Measurements from ENCODE around the gene NEDD8. TPM values are rescaled to one million over a fixed set of nuclear protein-coding genes. Genes with fewer than 3 reads are reported as not detected.

The NEDD8 gene
- total RNA-seq, 1 donor from 2014 or later, result 154 TPM

GRCh38 chr14:24254630-24255392 is 22.6 kb upstream of the NEDD8 start:
- no peak for DNase-seq (ENCODE audit: low spot score)
- no peaks in the 10 kb centered on the region for H3K36me3 Mint-ChIP-seq (ENCODE audit: low read depth, unreplicated experiment)
- H3K9me3 Mint-ChIP-seq (ENCODE audit: unreplicated experiment), result no peaks in the 10 kb centered on the region
- no peak overlapping the region for H3K27ac Mint-ChIP-seq (ENCODE audit: unreplicated experiment)
- TF ChIP-seq, protein P1, sequence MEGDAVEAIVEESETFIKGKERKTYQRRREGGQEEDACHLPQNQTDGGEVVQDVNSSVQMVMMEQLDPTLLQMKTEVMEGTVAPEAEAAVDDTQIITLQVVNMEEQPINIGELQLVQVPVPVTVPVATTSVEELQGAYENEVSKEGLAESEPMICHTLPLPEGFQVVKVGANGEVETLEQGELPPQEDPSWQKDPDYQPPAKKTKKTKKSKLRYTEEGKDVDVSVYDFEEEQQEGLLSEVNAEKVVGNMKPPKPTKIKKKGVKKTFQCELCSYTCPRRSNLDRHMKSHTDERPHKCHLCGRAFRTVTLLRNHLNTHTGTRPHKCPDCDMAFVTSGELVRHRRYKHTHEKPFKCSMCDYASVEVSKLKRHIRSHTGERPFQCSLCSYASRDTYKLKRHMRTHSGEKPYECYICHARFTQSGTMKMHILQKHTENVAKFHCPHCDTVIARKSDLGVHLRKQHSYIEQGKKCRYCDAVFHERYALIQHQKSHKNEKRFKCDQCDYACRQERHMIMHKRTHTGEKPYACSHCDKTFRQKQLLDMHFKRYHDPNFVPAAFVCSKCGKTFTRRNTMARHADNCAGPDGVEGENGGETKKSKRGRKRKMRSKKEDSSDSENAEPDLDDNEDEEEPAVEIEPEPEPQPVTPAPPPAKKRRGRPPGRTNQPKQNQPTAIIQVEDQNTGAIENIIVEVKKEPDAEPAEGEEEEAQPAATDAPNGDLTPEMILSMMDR (IDR thresholded peaks at IDR 0.05; ENCODE audit: unreplicated experiment), result no peak
- peaks cover 13% of the 10 kb centered on the region for H3K27me3 Mint-ChIP-seq (ENCODE audit: unreplicated experiment)
- peaks cover 9% of the 10 kb centered on the region for H3K4me1 Mint-ChIP-seq (ENCODE audit: unreplicated experiment)
- H3K4me3 Mint-ChIP-seq (ENCODE audit: unreplicated experiment), result no peak overlapping the region

- no peaks in the 10 kb centered on the region for H3K36me3 Mint-ChIP-seq (ENCODE audit: low read depth, unreplicated experiment)
- H3K27me3 Mint-ChIP-seq (ENCODE audit: unreplicated experiment), result peaks cover 12% of the 10 kb centered on the region
- peaks cover 9% of the 10 kb centered on the region for H3K4me1 Mint-ChIP-seq (ENCODE audit: unreplicated experiment)
- no peak overlapping the region for H3K4me3 Mint-ChIP-seq (ENCODE audit: unreplicated experiment)
- no peak for DNase-seq (ENCODE audit: low spot score)
- H3K9me3 Mint-ChIP-seq (ENCODE audit: unreplicated experiment), result no peaks in the 10 kb centered on the region
- no peak overlapping the region for H3K27ac Mint-ChIP-seq (ENCODE audit: unreplicated experiment)
- TF ChIP-seq, protein P1 (IDR thresholded peaks at IDR 0.05; ENCODE audit: unreplicated experiment), result no peak
These were observed 21.8 kb upstream of the NEDD8 start for GRCh38 chr14:24253936-24254335.

- no peak overlapping the region for H3K27ac Mint-ChIP-seq (ENCODE audit: unreplicated experiment)
- no peaks in the 10 kb centered on the region for H3K36me3 Mint-ChIP-seq (ENCODE audit: low read depth, unreplicated experiment)
- H3K27me3 Mint-ChIP-seq (ENCODE audit: unreplicated experiment), result peaks cover 12% of the 10 kb centered on the region
- DNase-seq (ENCODE audit: low spot score), result no peak
- TF ChIP-seq, protein P1 (IDR thresholded peaks at IDR 0.05; ENCODE audit: unreplicated experiment), result no peak
- H3K4me1 Mint-ChIP-seq (ENCODE audit: unreplicated experiment), result peaks cover 9% of the 10 kb centered on the region
- H3K4me3 Mint-ChIP-seq (ENCODE audit: unreplicated experiment), result no peak overlapping the region
- no peaks in the 10 kb centered on the region for H3K9me3 Mint-ChIP-seq (ENCODE audit: unreplicated experiment)
These were observed 20.3 kb upstream of the NEDD8 start for GRCh38 chr14:24252289-24253124.

DNA sequence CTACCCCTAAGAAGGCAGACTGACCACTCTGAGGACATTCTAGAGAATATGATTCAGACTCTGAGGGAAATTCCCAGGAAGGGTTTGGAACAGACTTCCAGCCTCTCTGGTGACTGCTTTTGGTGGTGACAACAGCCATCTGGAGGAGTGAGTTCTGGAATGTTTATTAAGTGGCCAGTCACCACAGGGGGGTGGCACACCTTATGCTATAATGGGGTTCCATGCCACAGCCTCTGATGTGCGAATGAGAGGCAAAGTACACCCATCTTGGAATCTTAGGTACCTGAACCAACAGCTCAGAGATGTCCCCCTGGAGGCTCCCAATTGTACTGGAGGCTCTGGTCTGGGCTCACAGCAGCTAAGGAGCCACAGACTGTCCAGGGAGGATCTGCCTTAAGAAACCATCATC is 19.7 kb upstream of the NEDD8 start:
- Mint-ChIP-seq H3K4me1 (ENCODE audit: unreplicated experiment) (peaks cover 7% of the 10 kb centered on the region), H3K9me3 (ENCODE audit: unreplicated experiment) (no peaks in the 10 kb centered on the region), H3K27me3 (ENCODE audit: unreplicated experiment) (peaks cover 12% of the 10 kb centered on the region), H3K27ac (ENCODE audit: unreplicated experiment) (no peak overlapping the region), H3K36me3 (ENCODE audit: low read depth, unreplicated experiment) (no peaks in the 10 kb centered on the region), H3K4me3 (ENCODE audit: unreplicated experiment) (no peak overlapping the region)
- TF ChIP-seq, protein P1 (IDR thresholded peaks at IDR 0.05; ENCODE audit: unreplicated experiment), result no peak
- DNase-seq (ENCODE audit: low spot score), result no peak

DNA sequence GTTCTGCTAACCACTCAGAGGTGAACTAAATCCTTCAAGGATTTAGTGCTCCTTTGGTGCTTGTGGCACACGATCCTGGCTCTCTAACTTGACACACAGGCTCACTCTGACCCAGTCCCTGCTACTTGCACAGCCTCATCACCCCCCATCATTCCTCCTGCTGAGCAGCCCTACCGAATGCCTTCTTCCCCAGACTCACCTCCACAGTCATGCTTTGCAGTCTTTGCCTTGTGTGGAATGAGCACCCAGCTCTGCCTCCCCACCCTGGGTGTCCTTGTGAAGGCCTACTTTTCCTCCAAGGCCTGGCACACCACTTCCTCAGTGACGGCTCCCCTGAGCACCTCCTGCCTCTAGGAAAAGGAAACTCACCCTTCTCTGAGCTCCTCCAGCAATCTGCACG is 18.2 kb upstream of the NEDD8 start:
- DNase-seq (ENCODE audit: low spot score), result no peak
- Mint-ChIP-seq H3K27me3 (ENCODE audit: unreplicated experiment) (peaks cover 11% of the 10 kb centered on the region), H3K36me3 (ENCODE audit: low read depth, unreplicated experiment) (no peaks in the 10 kb centered on the region), H3K4me3 (ENCODE audit: unreplicated experiment) (no peak overlapping the region), H3K4me1 (ENCODE audit: unreplicated experiment) (no peaks in the 10 kb centered on the region), H3K9me3 (ENCODE audit: unreplicated experiment) (no peaks in the 10 kb centered on the region), H3K27ac (ENCODE audit: unreplicated experiment) (peak overlapping the region; percentile 33)
- TF ChIP-seq, protein P1 (IDR thresholded peaks at IDR 0.05; ENCODE audit: unreplicated experiment), result no peak

Measured in endothelial cell (in vitro differentiated cells).